ENCODE data around the gene SMPD3.

The SMPD3 gene

GRCh38 chr16:68354816-68355215, 93.5 kb downstream of the SMPD3 start:
- no peak for DNase-seq

GRCh38 chr16:68353366-68353765, 94.9 kb downstream of the SMPD3 start:
- no peak for DNase-seq

DNA sequence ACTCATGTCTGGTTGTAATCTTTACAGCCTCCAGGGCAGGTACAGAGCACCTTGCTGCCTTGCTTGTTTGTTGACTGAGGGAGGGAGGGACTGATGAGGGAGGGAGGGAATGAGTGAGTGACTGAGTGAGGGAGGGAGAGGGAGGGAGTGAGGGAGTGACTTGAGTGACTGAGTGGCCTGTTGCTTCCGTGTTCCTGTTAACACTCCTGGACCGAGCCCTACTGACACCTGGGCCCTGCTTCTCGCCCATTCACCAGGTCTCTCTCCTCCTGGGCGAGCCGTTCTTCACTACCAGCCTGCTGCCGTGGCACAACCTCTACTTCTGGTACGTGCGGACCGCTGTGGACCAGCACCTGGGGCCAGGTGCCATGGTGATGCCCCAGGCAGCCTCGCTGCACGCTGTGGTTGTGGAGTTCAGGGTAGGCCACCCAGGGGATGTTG, 96.3 kb downstream of the SMPD3 start:
- no peak for DNase-seq

GRCh38 chr16:68351463-68351862, 96.8 kb downstream of the SMPD3 start:
- no peak for DNase-seq

DNA sequence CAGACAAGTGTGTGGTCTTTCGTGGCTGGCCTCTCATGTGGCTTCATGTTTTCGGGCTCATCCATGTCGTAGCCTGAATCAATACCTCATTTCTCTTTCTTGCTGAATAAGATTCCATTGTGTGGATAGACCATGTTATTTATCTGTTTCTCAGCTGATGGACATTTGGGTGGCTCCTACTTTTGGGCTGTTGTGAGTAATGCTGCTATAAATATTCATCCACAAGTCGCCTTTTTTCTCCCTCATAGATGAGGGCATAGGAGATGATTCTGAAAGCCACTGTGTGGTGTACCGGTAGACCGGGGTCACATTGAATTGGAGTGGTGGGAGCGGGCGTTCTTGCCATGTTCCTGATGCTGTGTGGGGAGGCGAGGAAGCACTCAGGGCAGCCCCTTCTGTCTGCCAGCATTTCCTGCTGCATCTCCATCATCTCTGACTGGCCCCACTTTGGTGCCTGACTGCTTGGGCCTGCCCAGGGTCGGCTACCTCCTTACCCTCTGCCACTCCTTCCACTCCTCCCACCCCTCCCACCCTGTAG, 97.4 kb downstream of the SMPD3 start:
- no peak for DNase-seq

DNA sequence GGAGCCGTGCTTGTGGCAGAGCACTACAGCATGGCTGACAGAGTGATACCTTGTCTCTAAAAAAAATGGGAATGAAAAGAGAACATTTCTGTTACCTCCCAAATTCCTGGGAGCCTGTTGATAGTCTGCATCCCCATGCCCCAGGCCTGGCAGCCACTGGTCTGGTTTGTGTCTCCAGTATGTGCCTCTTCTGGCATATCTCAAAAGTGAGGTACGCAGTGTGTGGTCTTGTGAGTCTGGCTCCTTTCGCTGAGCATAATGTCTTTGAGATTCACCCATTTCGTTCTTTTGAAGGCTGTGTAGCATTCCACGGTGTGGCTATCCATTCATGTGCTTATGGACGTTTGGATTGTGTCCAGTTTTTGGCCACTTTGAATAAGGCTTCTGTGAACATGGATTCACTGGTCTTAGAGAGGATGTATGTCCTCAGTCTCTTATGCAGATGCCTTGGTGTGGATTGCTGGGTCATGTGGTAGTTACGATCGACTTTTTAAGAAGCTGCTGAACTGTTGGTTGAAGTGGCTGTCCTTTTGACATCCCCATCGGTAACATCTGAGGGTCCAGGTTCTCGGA, 98.4 kb downstream of the SMPD3 start:
- DNase-seq, result no peak

- no peak for DNase-seq
Measured at GRCh38 chr16:68348639-68349445, 99.5 kb downstream of the SMPD3 start.

- no peak for DNase-seq
Measured at GRCh38 chr16:68347605-68348004, 100.7 kb downstream of the SMPD3 start.

- DNase-seq, result no peak
Measured at GRCh38 chr16:68346892-68347480, 101.3 kb downstream of the SMPD3 start.

DNA sequence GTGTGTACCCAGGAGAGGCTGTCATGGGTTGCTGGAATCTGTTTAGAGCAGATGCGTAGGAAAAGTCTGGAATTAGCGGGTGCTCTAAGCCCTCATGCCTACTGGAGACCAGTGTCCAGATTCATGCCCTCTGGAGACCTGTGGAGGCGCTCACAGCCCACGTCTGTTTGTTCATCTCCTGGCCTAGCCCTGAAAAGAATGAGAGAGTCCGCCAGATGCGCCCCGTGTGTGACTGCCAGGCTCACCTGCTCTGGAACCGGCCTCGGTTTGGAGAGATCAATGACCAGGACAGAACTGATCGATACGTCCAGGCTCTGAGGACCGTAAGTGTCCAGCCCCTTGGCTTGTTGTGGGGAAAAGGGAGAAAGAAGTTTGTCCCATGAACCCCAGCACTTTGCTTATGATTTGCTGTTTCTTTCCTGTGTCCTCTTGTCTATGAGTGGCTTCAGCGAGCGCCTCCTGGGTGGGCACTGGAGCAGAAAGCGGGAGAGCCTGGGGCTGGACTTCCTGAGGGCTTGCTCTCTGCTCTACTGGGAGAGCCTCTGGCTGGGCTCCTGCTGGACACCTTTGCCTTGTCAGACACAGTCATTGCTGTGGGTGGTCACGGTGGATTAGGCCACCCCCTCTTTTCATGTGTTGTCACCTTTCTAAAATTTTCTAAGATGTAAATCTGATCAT, 102.2 kb downstream of the SMPD3 start:
- DNase-seq, result no peak

DNA sequence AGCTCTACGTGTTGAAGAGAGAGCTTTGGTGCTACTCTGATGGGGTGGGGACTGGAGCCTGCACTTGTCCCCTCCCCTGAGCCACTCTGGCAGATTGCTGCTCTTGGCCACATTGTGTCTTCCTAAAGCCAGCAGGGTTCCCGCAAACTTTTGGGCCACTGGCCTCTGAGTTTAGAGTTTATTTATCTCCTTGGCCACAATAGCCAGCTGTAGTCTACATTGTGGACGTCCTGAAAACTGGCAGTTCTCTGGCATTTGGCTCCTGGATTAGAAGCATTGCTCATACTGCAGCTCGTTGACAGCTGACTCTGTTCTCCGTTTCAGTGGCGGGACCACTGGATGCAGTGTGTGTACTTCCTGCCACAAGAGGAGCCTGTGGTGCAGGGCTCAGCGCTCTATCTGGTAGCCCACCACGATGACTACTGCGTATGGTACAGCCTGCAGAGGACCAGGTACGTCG, 102.9 kb downstream of the SMPD3 start:
- DNase-seq, result no peak

- DNase-seq, result no peak
Measured at GRCh38 chr16:68344252-68344651, 104.1 kb downstream of the SMPD3 start.

GRCh38 chr16:68343137-68343536, 105.2 kb downstream of the SMPD3 start:
- DNase-seq, result no peak

DNA sequence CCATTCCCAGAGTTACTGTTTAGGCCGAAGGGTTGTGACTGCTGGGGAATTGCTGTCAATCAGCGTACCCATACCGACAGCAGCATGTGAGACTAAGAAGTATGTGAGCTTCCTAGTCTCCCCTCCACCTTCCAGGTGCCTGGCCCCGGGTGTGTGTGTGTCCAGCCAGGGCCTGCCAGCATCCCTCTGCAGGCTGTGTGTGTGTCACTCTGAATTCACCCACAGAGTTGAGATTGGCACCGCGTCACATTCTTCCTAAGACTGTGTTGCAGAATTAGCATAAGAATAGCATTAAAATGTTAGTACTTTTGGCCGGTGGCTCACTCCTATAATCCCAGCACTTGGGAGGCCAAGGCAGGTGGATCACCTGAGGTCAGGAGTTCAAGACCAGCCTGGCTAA, 105.7 kb downstream of the SMPD3 start:
- DNase-seq, result no peak

DNA sequence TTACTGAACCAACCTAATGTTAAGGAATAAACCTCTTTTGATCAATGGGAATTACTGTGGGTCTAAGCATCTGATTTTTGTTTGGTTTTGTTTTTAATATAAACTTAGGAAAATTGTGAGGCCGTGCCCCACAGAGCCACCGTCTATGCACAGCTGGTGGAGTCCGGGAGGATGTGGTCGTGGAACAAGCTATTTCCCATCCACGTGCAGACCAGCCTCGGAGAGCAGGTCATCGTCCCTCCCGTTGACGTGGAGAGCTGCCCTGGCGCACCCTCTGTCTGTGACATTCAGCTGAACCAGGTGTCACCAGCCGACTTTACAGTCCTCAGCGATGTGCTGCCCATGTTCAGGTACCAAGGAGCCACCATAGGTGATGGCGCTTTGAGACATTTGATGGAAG, 109.1 kb downstream of the SMPD3 start:
- DNase-seq, result no peak

GRCh38 chr16:68338326-68339119, 109.8 kb downstream of the SMPD3 start:
- no peak for DNase-seq

- no peak for DNase-seq
Measured at GRCh38 chr16:68335175-68335574, 113.1 kb downstream of the SMPD3 start.

DNA sequence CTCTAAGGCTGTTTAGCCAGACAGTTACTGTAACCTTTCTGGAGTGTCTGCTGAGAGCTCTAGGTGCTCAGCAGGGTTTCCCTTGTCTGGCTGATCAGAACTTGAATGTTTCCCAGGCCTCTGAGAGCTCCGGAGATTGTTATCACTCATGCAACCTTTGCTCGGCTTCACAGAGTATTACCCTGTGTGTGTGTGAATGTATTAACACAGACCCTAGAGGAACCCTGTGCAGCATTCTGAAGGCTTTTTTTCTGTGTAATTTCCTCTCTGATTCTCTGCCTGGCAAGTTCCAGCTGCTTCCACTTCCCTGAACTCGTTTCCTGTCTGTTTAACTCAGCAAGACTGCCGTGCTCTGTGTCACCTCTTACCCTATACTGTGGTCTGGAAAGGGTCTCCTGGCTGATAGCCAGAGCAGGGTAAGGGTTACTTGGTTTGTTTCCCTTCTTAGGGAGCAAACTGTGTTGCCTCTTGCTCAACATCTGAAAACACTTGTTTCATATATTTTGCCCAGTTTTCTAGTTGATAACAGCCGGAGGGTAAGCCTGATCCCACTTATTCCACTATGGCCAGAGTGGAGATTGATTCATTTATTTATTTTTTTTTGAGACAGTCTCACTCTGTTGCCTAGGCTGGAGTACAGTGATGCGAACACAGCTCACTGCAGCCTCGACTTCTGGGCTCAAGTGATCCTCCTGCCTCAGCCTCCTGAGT, 115.7 kb downstream of the SMPD3 start:
- DNase-seq, result no peak

- no peak for DNase-seq
Measured at GRCh38 chr16:68331879-68332410, 116.4 kb downstream of the SMPD3 start.

- DNase-seq, result no peak
Measured at GRCh38 chr16:68328860-68329390, 119.4 kb downstream of the SMPD3 start.

Data from activated CD4-positive, alpha-beta T cell treated with anti-CD3 and anti-CD28 coated beads, Interleukin-2, amount 50 U/mL, for 48 hours (primary cell).